GF-D8 (cell line): Measurements from ENCODE around the gene CDC42BPA.

Experiments
- DNase-seq: peaks from one replicate; lab custom pipeline; 2025; lab: John Stamatoyannopoulos, UW

CDC42BPA gene

DNA sequence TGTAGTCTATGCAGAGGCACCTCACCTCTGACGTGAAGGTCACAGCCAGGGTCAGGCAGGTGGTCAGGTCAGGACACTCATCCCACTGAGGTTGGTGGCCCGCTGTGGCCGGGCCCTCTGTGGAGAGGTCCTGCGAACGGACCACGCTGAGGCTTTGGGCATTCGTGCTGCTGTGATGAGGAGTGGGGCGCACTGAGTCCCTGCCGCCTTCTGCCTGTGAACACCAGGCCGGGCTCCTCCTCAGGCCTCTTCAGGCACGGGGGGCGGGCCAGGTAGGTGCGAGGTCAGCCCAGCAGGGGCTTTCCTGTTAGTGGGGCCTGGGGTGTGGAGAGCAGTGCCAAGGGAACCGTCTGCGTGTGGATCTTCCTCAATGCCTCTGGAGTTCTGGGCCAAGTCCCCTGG, 339.2 kb downstream of the CDC42BPA start:
- DNase-seq: no peak

GRCh38 chr1:226978432-226979114, 339.7 kb downstream of the CDC42BPA start:
- DNase-seq: no peak

DNA sequence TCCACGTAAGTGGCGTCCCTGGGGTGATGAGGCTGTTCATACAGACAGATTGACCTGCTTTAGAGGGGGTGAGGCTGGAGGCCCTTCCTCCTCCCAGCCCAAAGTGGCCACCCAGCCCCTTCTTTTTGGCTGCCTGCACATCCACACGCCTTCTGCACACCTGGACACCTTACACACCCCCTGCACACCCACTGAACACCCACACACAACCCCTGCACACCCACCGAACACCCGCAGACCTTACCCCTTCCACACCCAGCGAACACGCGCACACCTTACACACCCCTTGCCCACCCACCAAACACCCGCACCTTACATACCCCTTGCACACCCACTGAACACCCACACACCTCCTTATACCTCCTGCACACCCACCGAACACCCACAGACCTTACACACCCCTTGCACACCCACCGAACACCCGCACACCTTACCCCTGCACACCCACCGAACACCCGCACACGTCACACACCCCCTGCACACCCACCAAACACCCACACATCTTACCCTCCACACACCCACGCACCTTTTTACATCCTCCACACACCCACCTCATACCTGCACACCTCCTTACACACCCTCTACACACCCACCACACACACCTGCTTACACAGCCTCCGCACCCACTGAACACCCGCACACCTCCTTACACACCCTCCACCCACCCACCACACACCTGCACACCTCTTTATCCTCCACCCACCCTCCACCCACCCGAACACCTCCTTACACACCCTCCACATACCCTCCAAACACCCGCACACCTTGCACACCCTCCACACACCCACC, 340.5 kb downstream of the CDC42BPA start:
- DNase-seq: no peak

- no peak for DNase-seq
Observed at GRCh38 chr1:226976978-226977642, 341.2 kb downstream of the CDC42BPA start.

DNA sequence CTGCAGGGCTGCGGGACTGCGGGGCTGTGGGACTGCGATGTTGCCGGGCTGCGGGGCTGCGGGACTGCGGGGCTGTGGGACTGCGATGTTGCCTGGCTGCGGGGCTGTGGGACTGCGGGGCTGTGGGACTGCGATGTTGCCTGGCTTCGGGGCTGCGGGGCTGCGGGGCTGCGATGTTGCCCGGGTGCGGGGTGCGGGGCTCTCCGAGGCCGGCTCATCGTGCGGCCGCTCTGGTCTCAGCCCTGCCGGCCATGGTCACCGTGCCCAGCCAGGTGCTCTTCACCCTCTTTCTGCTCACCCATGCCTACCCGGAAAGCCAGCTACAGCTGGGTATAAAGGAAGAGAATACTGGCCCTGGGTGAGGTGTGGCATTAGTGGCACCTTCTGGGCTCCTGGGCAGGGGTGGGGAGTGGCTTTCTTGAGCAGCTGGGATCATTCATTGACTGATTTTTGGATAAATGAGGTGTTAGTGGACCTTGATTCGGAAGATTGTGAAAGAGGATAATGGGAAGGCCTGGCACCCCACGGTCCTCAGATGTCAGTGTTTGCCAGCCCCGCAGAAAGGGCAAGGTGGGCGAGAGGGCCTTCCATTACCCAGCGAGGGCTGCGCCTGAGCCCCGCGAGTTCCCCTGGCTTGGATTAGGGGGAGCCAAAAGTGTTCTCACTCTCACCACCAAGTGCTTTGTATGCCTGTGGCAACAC, 341.9 kb downstream of the CDC42BPA start:
- no peak for DNase-seq

DNA sequence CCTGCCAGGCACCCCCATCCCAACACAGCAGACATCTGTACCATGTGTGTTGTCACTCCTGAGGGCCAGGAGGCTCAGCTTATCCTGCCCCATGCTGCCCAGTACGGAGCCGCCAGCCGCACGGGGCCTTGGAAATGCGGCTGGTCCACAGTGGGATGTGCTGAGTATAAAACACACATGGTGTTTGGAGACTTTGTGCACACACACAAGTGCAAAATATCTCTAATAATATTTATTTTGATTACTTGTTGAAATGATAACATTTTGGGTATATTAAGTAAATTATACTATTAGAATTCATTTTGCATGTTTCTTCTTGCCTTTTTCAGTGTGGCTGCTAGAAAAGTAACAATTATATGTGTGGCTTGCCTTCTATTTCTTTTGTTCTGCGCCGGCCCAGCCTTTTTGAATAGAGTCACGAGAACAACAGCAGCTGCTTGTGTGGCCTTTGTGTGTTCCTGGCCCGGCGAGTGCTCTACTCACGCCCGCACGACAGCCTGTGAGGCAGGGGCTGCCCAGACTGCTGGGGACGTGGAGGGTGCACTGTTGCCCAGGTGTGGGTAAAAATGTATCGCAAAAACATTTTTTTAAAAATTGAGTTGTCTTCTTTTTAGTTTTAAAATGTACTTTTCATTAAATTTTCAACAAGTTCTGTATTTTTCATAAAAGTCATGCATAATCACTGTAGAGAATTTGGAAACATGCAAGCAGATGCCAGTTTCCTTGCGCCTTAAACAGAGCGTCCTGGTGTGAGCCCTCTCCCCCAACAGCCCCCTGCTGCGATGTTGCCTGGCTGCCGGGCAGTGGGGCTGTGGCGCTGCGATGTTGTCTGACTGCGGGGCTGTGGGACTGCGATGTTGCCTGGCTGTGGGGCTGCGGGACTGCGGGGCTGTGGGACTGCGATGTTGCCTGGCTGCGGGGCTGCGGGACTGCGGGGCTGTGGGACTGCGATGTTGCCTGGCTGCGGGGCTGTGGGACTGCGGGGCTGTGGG, 342.7 kb downstream of the CDC42BPA start:
- no peak for DNase-seq

GRCh38 chr1:226974544-226975258, 343.6 kb downstream of the CDC42BPA start:
- DNase-seq: no peak

DNA sequence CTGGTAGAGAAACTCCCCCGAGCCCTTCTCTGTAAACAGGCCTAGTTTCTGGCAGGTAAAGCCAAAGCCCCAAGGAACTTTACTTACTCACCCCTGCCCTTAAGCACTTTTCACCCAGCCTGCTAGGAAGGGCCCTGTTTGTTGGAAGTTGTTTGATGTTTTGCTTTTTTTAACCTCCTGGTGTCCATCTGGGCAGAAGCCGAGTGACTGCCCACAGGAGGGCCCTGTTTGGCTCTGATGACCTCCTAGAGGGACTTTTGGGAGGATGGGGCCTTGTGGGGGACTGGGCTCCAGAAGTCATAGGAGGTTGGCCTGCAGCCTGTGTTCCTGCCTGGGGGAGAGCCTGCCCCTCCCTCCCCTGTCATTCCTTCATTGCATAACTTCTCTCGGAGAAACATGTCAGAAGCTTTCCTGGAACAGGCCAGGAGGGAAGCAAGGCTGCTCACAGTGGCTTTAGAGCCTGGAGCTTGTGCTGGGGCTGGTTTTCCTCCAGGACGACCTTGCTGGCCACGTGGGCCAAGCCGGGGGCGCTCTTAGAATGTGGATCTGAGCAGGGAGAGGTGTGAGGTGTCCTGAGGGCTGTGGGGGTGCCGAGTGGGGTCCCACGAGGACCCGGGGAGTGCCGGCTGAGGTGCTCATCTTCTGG, 344.3 kb downstream of the CDC42BPA start:
- no peak for DNase-seq

- no peak for DNase-seq
Observed at GRCh38 chr1:226973371-226973897, 344.9 kb downstream of the CDC42BPA start.

- DNase-seq: no peak
Observed at GRCh38 chr1:226972931-226973330, 345.4 kb downstream of the CDC42BPA start.

- DNase-seq: no peak
Observed at GRCh38 chr1:226971765-226972164, 346.5 kb downstream of the CDC42BPA start.

- DNase-seq: no peak
Observed at GRCh38 chr1:226967665-226968064, 350.6 kb downstream of the CDC42BPA start.

GRCh38 chr1:226966683-226967082, 351.6 kb downstream of the CDC42BPA start:
- no peak for DNase-seq

DNA sequence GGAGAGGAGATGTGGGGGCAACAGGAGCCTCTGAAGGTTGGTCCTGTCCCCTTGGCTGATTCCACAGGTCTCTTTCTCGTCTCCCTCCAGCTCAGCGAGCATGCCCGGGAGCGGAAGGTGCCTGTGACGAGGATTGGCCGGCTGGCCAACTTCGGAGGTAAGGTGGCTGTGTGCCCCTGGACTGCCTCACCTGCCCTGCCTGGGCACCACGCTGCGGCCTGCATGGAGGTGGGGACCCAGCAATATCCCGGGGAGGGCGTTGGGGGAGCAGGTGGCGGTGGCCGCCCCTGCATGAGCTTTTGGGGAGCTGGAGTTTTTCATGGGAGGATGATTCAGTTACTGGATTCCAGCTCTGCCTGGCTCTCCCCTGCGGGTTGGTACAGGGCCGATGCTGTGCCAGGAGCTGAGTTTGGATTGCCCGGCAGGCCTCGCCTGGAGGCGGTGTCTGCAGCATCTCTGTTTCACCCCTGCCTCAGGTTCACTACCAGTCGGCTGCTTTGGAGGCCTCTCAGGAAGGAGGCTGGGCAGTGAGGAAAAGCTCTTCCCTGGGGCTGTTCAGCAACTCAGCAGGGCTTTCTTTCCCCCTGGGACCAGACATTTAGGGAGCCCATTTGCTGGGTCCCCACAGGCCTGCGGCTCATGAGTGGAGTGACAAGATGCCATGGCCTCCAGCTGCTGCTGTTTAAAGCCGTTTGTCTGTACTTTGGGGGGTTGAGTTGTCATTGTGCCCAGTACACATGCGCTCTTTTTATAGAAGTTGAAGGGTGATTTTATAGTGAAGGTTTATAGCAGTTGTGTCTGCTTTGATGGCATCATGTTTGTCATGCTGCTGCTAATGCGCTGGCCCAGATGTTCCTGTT, 352.5 kb downstream of the CDC42BPA start:
- no peak for DNase-seq

- no peak for DNase-seq
Observed at GRCh38 chr1:226964611-226965486, 353.4 kb downstream of the CDC42BPA start.

DNA sequence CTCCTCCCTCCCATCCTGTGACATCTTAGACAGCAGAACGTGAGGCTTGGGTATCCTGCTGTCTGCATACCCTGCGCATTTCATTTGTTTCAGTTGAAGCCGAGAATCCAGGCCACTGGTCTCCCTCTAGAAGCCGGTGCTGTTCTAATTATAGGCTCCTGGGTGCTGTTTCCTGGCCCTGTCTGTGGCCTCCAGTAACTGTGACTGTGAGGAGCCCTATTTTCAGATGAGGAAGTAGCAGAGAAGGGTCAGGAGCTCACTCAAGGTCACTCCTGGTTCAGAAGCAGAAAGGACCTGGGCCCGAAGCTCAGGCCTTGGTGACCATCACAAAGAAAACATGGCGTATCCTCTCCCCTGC, 354.2 kb downstream of the CDC42BPA start:
- no peak for DNase-seq

- no peak for DNase-seq
Observed at GRCh38 chr1:226962421-226963391, 355.6 kb downstream of the CDC42BPA start.
